ENCODE results near the gene SRGAP1. TPM values are rescaled to one million over a fixed set of nuclear protein-coding genes. Genes with fewer than 3 reads are reported as not detected.

SRGAP1 gene
- total and polyA plus RNA-seq, 7 donors, result 0.23 to 5.1 (median 1.5) TPM

DNA sequence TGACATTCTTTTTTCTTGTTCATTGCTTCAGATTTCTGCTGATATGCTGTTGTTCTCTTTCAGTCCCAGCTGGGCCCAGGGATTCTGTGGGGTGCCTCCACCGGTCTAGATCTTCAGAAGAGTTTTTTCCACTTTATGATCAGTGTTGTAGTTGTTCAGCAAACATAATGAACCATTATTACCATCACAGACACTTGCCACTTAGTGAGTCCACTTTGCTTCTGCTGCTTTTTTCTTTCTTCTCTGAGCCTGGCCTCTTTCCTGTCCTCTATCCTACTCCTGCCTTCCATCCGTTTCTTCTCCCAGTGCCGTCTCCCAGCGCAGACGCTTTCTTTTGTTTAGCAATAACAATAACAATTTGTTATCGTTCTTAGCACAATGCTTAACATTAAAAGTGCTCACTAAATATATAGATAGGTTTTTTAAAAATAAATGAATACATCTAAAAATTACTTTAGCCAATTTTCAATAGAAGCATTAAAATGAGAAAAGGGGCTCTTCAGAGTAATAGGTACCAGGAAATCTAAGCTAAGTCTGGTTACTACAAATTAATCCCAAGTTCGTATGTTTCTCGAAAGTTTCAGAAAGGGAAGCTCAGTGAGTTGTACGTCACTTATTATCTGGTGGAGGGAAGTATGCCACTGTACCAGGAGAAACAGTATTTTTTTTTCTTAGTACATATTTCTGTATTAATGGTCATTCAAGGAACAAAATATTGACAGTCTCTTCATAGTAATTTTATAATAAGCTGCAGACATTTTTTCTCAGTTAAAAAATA, 98.2 kb downstream of the SRGAP1 start:
- Histone ChIP-seq H3K4me3 (no peak overlapping the region), H3K4me1 (no peaks in the 10 kb centered on the region), H3K27ac (no peak overlapping the region), H3K9me3 (no peaks in the 10 kb centered on the region), H3K36me3 (ENCODE audit: insufficient read depth in 1 of 2, low read depth in 1 of 2) (no peaks in the 10 kb centered on the region), H3K27me3 (ENCODE audit: insufficient read depth in 3 of 3, low read length in 2 of 3) (no peaks in the 10 kb centered on the region)
- ATAC-seq, result no peak
- intact Hi-C loops (cut with DNase I), result no loop called here
- no peak for DNase-seq
- TF ChIP-seq CTCF (IDR thresholded peaks at IDR 0.05), result no peak
- WGBS, 3 donors, result 87 to 95% (median 91%) methylated on average over 9 of the region's 9 CpGs

DNA sequence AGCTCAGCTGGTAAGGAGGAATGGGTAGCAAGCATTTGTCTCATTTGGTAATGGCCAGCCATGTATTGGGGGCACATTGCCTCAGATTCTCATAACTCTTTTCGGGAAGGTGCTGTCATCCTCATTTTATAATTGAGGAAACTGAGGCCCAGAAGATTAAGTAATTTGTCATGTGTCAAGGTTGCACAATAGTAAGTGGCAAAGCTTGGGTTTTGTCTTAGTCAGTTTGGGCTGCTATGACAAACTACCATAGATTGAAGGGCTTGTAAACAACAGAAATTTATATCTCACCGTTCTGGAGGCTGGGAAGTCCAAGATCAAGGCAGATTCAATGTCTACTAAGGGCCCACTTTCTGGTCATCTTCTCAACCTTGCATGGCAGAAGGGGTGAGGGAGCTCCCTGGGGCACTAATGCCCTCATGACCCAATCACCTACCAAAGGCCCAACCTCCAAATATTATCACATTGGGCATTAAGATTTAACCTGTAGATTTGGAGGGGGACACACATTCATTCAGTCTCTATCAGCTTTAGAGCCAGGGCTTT, 99.6 kb downstream of the SRGAP1 start:
- no peak for TF ChIP-seq CTCF (IDR thresholded peaks at IDR 0.05)
- 87 to 94% (median 93%) methylated on average over 2 of the region's 2 CpGs for WGBS, 3 donors
- Histone ChIP-seq H3K36me3 (ENCODE audit: insufficient read depth in 1 of 2, low read depth in 1 of 2) (no peaks in the 10 kb centered on the region), H3K9me3 (no peaks in the 10 kb centered on the region), H3K4me1 (no peaks in the 10 kb centered on the region), H3K27ac (no peak overlapping the region), H3K4me3 (no peak overlapping the region), H3K27me3 (ENCODE audit: insufficient read depth in 3 of 3, low read length in 2 of 3) (no peaks in the 10 kb centered on the region)
- ATAC-seq (no peak), DNase-seq (no peak)
- intact Hi-C loops (cut with DNase I), result no loop called here

DNA sequence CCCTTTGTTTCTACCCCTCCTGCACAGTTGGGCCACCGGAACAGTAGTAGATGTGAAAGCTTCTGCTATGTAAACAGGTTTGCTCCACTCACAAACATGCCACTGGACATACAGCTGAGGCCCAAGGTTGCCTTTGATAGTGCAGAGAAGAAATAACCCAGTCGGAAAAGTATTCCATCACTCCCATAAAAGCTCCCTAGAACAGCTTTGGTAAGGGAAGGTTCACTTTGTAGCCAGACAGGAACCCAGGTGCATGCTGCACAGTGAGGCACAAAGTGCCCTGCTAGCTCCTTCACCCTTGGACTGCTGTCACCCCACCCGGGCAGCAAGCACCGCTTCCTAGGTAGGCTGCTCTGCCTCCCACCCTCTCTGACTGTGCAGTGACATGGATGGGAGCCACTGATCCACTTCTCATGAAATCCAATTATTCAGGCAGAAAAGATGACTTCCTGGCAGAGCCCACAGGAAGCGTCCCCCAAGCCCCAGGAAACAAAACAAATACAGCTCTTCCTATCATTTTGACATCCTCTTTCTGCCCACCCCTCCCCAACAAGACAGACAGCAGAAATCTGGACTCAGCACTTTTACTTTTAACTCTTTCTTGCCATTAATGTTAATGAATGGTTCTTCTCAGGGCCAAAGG, 100.2 kb downstream of the SRGAP1 start:
- Histone ChIP-seq H3K4me3 (no peak overlapping the region), H3K36me3 (ENCODE audit: insufficient read depth in 1 of 2, low read depth in 1 of 2) (no peaks in the 10 kb centered on the region), H3K9me3 (no peaks in the 10 kb centered on the region), H3K4me1 (no peaks in the 10 kb centered on the region), H3K27me3 (ENCODE audit: insufficient read depth in 3 of 3, low read length in 2 of 3) (no peaks in the 10 kb centered on the region), H3K27ac (no peak overlapping the region)
- ATAC-seq (no peak), DNase-seq (no peak)
- no peak for TF ChIP-seq CTCF (IDR thresholded peaks at IDR 0.05)
- intact Hi-C loops (cut with DNase I), result no loop called here
- WGBS, 3 donors, result 64 to 72% (median 68%) methylated on average over 5 of the region's 5 CpGs

DNA sequence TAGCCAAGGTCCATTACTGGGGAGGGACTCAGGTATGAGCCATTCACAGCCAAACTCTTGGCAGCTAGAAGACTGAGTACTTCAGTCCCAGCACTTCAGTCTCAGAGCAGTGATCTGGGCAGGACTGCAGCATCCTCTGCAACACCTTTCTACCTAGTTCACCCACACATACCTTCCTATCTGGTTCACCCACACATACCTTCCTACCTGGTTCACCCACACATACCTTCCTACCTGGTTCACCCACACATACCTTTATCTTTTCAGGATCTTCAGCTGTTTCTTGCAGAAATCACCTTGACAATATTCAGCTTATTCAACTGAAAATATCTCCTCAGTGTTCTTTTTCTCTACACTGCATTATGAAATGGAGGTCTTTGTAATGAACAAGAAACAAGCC, 101.3 kb downstream of the SRGAP1 start:
- no peaks in the 10 kb centered on the region for H3K4me1 ChIP-seq
- no peak for ATAC-seq
- no peaks in the 10 kb centered on the region for H3K36me3 ChIP-seq (ENCODE audit: insufficient read depth in 1 of 2, low read depth in 1 of 2)
- no peaks in the 10 kb centered on the region for H3K27me3 ChIP-seq (ENCODE audit: insufficient read depth in 3 of 3, low read length in 2 of 3)
- no peaks in the 10 kb centered on the region for H3K9me3 ChIP-seq
- H3K27ac ChIP-seq, result no peak overlapping the region
- H3K4me3 ChIP-seq, result no peak overlapping the region
- TF ChIP-seq CTCF (IDR thresholded peaks at IDR 0.05), result no peak
- intact Hi-C loops (cut with DNase I), result no loop called here
- DNase-seq, result no peak
